Liver (tissue), 9 donors: ENCODE results near the gene PAQR3. TPM values are rescaled to one million over a fixed set of nuclear protein-coding genes. Genes with fewer than 3 reads are reported as not detected.

Source experiments
- DNase-seq: peaks from one replicate; pipeline ENCODE4 v3.0.0-alpha.2; 2017; ENCODE audit warnings: low spot score
- H3K27ac ChIP-seq, 2 donors: one replicate each; pipeline ENCODE4 v1.7.0; 2013; ENCODE audit warnings: inconsistent platforms in 2 of 2, low read length in 2 of 2, control low read depth in 1 of 2, low read depth in 1 of 2, mild to moderate bottlenecking in 1 of 2
- H3K27me3 ChIP-seq, 4 donors: one replicate each; pipeline versions ENCODE4 v1.6.1 to v1.7.0; 2013; ENCODE audit warnings: low read length in 3 of 4, inconsistent platforms in 1 of 4, mild to moderate bottlenecking in 1 of 4, moderate library complexity in 1 of 4; ENCODE audit not compliant: control insufficient read depth in 4 of 4, insufficient read depth in 4 of 4
- H3K36me3 ChIP-seq, 4 donors: one replicate each; pipeline versions ENCODE4 v1.6.1 to v1.7.0; 2013; ENCODE audit warnings: low read length in 3 of 4, mild to moderate bottlenecking in 3 of 4, low read depth in 1 of 4, moderate library complexity in 1 of 4; ENCODE audit not compliant: control insufficient read depth in 4 of 4, insufficient read depth in 3 of 4
- H3K4me1 ChIP-seq, 4 donors: one replicate each; pipeline versions ENCODE4 v1.6.1 to v1.7.0; 2013; ENCODE audit warnings: low read length in 3 of 4, mild to moderate bottlenecking in 3 of 4, moderate library complexity in 1 of 4; ENCODE audit not compliant: control insufficient read depth in 4 of 4, insufficient read depth in 4 of 4
- H3K4me3 ChIP-seq, 3 donors: one replicate each; pipeline versions ENCODE4 v1.6.1 to v1.7.0; 2013; ENCODE audit warnings: low read length in 3 of 3, control low read depth in 1 of 3, low read depth in 1 of 3, mild to moderate bottlenecking in 1 of 3
- H3K9ac ChIP-seq, 2 donors: one replicate each; pipeline ENCODE4 v1.7.0; 2013; ENCODE audit warnings: low read length in 2 of 2, mild to moderate bottlenecking in 2 of 2, moderate library complexity in 2 of 2, control low read depth in 1 of 2, low read depth in 1 of 2
- H3K9me3 ChIP-seq, 4 donors: one replicate each; pipeline versions ENCODE4 v1.6.1 to v1.7.0; 2013; ENCODE audit warnings: low read length in 3 of 4; ENCODE audit not compliant: control insufficient read depth in 4 of 4
- EGR1 ChIP-seq, 2 donors: IDR thresholded peaks; 2 replicates each; pipeline ENCODE4 v1.6.1; 2016 to 2018; ENCODE audit warnings: antibody characterized with exemption in 2 of 2, low read depth in 2 of 2
- FOXA1 ChIP-seq: IDR thresholded peaks from 2 replicates; pipeline ENCODE4 v1.6.1; 2016; ENCODE audit warnings: antibody characterized with exemption
- FOXA2 ChIP-seq: IDR thresholded peaks from 2 replicates; pipeline ENCODE4 v1.6.1; 2016; ENCODE audit warnings: antibody characterized with exemption
- GABPA ChIP-seq, 2 donors: IDR thresholded peaks in 1 of 2; conservative IDR thresholded peaks in 1 of 2; 2 replicates each; pipeline ENCODE4 v1.6.1; 2016; ENCODE audit warnings: antibody characterized with exemption in 2 of 2, mild to moderate bottlenecking in 1 of 2, moderate library complexity in 1 of 2
- HNF4A ChIP-seq, 2 donors: conservative IDR thresholded peaks; 2 replicates each; pipeline ENCODE4 v1.6.1; 2016; ENCODE audit warnings: antibody characterized with exemption in 2 of 2, mild to moderate bottlenecking in 2 of 2
- HNF4G ChIP-seq: IDR thresholded peaks from 2 replicates; pipeline ENCODE4 v1.6.1; 2016; ENCODE audit warnings: antibody characterized with exemption
- JUND ChIP-seq, 2 donors: IDR thresholded peaks; 2 replicates each; pipeline ENCODE4 v1.6.1; 2016; ENCODE audit warnings: antibody characterized with exemption in 2 of 2
- NR2F2 ChIP-seq: IDR thresholded peaks from 2 replicates; pipeline ENCODE4 v1.6.1; 2016; ENCODE audit warnings: antibody characterized with exemption
- RAD21 ChIP-seq, 2 donors: IDR thresholded peaks; 2 replicates each; pipeline ENCODE4 v1.6.1; 2016; ENCODE audit warnings: antibody characterized with exemption in 2 of 2, mild to moderate bottlenecking in 2 of 2
- SP1 ChIP-seq: IDR thresholded peaks from 2 replicates; pipeline ENCODE4 v1.6.1; 2018; ENCODE audit warnings: antibody characterized with exemption, mild to moderate bottlenecking
- TAF1 ChIP-seq: conservative IDR thresholded peaks from 2 replicates; pipeline ENCODE4 v1.6.1; 2016; ENCODE audit warnings: antibody characterized with exemption, mild to moderate bottlenecking
- YY1 ChIP-seq: IDR thresholded peaks from 2 replicates; pipeline ENCODE4 v1.6.1; 2016; ENCODE audit warnings: antibody characterized with exemption, mild to moderate bottlenecking
- WGBS: extraction: QIAGEN DNeasy Blood & Tissue Kit; methylation state at CpG from one replicate; pipeline ENCODE4 v1.1.7; 2013; 5-methylcytosine and 5-hydroxymethylcytosine counted together
- polyA plus RNA-seq, 2 donors: library from polyadenylated mRNA; stranded (reverse) in 1 of 2; unstranded in 1 of 2; fragments of 200-250 nt in 1 of 2; fragments of >200 nt in 1 of 2; fragmentation: Nextera tagmentation in 1 of 2; extraction: Ambion mirVana in 1 of 2; gene quantifications; one replicate each; pipeline versions ENCODE4 v1.2.1 to v1.2.3, GENCODE V29; 2013 to 2015
- total RNA-seq, 2 donors: library from RNA; depleted of rRNA; stranded (reverse); fragments of >200 nt; gene quantifications; one replicate each; pipeline ENCODE4 v1.2.3, GENCODE V29; 2014
- TF ChIP-seq, protein P1 (sequence below): fragments of 150-350 bp; IDR thresholded peaks from 2 replicates; pipeline ENCODE4 v1.5.1; 2017; ENCODE audit warnings: improper control_type of control experiment, low read depth, low read length; ENCODE audit not compliant: missing input control
- TF ChIP-seq, protein P2 (sequence below): IDR thresholded peaks from 2 replicates; pipeline ENCODE4 v1.6.1; 2016; ENCODE audit warnings: antibody characterized with exemption
- TF ChIP-seq, protein P3 (sequence below): IDR thresholded peaks from 2 replicates; pipeline ENCODE4 v1.6.1; 2016; ENCODE audit warnings: antibody characterized with exemption
- TF ChIP-seq, protein P4 (sequence below): IDR thresholded peaks from 2 replicates; pipeline ENCODE4 v1.6.1; 2016; ENCODE audit warnings: antibody characterized with exemption
- TF ChIP-seq, protein P5 (sequence below): IDR thresholded peaks from 2 replicates; pipeline ENCODE4 v1.6.1; 2016; ENCODE audit warnings: antibody characterized with exemption, mild to moderate bottlenecking
- donor health status: healthy.
- donor health status: healthy.
- donor health status: healthy.
- donor health status: healthy.
- donor health status: healthy.

PAQR3 gene
- total and polyA plus RNA-seq, 4 donors, result 2.8 to 8.3 (median 5.6) TPM

DNA sequence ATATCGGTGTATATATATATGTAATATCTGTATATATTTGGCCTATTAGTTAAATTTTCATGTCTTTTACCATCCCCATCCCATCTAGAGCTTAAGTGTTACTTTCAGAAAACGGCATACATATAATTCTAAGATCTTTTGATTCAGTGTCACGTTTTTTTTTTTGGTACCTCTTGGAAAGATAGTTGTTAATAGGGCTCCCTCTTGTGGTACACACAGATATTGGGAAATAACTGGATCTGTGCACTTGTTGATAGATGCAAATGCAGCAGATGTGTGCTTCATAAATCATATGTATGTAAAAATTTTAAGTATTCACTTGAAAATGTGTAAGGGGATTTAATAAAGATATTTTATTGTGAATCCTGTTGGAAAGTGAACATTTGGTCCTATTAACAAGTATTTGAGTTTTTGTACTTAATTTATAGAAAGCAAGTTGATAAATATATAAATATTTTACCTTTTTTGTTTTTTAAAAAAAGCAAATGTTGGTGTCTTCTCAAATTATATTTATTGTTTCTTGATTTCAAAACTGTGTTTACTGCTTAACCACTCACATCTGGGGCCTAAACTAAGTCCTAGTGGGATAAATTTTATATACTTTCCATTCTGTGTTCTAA lies 74.7 kb downstream of the PAQR3 start:
- Histone ChIP-seq H3K27me3 (no peaks in the 10 kb centered on the region), H3K4me3 (no peak overlapping the region), H3K4me1 (peaks cover 0 to 22% (median 6%) of the 10 kb centered on the region in 4 donors), H3K9ac (peak overlapping the region in 1 of 2 donors; percentile 45), H3K36me3 (peaks cover 0 to 2% (median 0%) of the 10 kb centered on the region in 4 donors), H3K9me3 (no peaks in the 10 kb centered on the region), H3K27ac (no peak overlapping the region)
- TF ChIP-seq, protein P1, sequence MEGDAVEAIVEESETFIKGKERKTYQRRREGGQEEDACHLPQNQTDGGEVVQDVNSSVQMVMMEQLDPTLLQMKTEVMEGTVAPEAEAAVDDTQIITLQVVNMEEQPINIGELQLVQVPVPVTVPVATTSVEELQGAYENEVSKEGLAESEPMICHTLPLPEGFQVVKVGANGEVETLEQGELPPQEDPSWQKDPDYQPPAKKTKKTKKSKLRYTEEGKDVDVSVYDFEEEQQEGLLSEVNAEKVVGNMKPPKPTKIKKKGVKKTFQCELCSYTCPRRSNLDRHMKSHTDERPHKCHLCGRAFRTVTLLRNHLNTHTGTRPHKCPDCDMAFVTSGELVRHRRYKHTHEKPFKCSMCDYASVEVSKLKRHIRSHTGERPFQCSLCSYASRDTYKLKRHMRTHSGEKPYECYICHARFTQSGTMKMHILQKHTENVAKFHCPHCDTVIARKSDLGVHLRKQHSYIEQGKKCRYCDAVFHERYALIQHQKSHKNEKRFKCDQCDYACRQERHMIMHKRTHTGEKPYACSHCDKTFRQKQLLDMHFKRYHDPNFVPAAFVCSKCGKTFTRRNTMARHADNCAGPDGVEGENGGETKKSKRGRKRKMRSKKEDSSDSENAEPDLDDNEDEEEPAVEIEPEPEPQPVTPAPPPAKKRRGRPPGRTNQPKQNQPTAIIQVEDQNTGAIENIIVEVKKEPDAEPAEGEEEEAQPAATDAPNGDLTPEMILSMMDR, result peak; percentile 75
- TF ChIP-seq FOXA1 (no peak), RAD21 (IDR thresholded peaks at IDR 0.05) (peak; percentile 93 to 94), YY1 (no peak), HNF4A (conservative IDR thresholded peaks at IDR 0.05) (peak in 1 of 2 donors; percentile 18)
- TF ChIP-seq, protein P2, sequence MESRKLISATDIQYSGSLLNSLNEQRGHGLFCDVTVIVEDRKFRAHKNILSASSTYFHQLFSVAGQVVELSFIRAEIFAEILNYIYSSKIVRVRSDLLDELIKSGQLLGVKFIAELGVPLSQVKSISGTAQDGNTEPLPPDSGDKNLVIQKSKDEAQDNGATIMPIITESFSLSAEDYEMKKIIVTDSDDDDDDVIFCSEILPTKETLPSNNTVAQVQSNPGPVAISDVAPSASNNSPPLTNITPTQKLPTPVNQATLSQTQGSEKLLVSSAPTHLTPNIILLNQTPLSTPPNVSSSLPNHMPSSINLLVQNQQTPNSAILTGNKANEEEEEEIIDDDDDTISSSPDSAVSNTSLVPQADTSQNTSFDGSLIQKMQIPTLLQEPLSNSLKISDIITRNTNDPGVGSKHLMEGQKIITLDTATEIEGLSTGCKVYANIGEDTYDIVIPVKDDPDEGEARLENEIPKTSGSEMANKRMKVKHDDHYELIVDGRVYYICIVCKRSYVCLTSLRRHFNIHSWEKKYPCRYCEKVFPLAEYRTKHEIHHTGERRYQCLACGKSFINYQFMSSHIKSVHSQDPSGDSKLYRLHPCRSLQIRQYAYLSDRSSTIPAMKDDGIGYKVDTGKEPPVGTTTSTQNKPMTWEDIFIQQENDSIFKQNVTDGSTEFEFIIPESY, result no peak
- no peak for DNase-seq
- 32% methylated on average over 3 of the region's 3 CpGs for WGBS

DNA sequence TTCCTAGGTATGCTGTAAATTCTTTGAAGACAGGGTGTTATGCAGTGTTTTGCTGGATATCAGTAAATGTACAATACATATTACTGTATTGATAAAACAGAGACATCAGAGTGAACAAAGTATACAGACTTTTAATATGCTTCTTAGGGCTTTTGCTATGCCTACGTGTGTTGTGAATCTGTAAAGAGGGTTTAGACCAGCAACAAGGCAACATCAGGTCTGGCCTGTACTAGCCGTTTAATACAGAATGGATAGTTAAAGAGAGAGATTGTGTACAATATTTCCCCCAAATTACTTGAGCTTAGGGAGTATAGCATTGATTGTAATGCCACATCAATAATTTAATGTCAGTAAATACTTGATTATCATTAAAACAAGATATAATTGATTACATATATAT lies 75.2 kb downstream of the PAQR3 start:
- DNase-seq, result no peak
- peak overlapping the region in 1 of 2 donors; percentile 10 for H3K27ac ChIP-seq
- no peaks in the 10 kb centered on the region for H3K9me3 ChIP-seq
- TF ChIP-seq YY1 (no peak), FOXA1 (no peak), FOXA2 (no peak), TAF1 (no peak), SP1 (no peak), HNF4G (no peak), NR2F2 (no peak), GABPA (IDR thresholded peaks at IDR 0.05 in 1 of 2, conservative IDR thresholded peaks at IDR 0.05 in 1 of 2) (no peak), EGR1 (IDR thresholded peaks at IDR 0.05; ENCODE audit: low read depth in 2 of 2) (no peak), JUND (IDR thresholded peaks at IDR 0.05) (no peak), HNF4A (conservative IDR thresholded peaks at IDR 0.05) (no peak)
- TF ChIP-seq, protein P3, sequence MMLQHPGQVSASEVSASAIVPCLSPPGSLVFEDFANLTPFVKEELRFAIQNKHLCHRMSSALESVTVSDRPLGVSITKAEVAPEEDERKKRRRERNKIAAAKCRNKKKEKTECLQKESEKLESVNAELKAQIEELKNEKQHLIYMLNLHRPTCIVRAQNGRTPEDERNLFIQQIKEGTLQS, result no peak
- TF ChIP-seq, protein P2, result no peak
- TF ChIP-seq, protein P1, result no peak
- TF ChIP-seq, protein P4, sequence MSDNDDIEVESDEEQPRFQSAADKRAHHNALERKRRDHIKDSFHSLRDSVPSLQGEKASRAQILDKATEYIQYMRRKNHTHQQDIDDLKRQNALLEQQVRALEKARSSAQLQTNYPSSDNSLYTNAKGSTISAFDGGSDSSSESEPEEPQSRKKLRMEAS, result no peak
- TF ChIP-seq, protein P5, sequence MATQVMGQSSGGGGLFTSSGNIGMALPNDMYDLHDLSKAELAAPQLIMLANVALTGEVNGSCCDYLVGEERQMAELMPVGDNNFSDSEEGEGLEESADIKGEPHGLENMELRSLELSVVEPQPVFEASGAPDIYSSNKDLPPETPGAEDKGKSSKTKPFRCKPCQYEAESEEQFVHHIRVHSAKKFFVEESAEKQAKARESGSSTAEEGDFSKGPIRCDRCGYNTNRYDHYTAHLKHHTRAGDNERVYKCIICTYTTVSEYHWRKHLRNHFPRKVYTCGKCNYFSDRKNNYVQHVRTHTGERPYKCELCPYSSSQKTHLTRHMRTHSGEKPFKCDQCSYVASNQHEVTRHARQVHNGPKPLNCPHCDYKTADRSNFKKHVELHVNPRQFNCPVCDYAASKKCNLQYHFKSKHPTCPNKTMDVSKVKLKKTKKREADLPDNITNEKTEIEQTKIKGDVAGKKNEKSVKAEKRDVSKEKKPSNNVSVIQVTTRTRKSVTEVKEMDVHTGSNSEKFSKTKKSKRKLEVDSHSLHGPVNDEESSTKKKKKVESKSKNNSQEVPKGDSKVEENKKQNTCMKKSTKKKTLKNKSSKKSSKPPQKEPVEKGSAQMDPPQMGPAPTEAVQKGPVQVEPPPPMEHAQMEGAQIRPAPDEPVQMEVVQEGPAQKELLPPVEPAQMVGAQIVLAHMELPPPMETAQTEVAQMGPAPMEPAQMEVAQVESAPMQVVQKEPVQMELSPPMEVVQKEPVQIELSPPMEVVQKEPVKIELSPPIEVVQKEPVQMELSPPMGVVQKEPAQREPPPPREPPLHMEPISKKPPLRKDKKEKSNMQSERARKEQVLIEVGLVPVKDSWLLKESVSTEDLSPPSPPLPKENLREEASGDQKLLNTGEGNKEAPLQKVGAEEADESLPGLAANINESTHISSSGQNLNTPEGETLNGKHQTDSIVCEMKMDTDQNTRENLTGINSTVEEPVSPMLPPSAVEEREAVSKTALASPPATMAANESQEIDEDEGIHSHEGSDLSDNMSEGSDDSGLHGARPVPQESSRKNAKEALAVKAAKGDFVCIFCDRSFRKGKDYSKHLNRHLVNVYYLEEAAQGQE, result no peak
- peaks cover 0 to 22% (median 6%) of the 10 kb centered on the region in 4 donors for H3K4me1 ChIP-seq
- peak overlapping the region in 1 of 2 donors; percentile 45 for H3K9ac ChIP-seq
- no peaks in the 10 kb centered on the region for H3K27me3 ChIP-seq
- H3K4me3 ChIP-seq, result no peak overlapping the region
- 65% methylated on average over 2 of the region's 2 CpGs for WGBS
- peaks cover 0 to 4% (median 0%) of the 10 kb centered on the region in 4 donors for H3K36me3 ChIP-seq
